Endothelial cell of umbilical vein (primary cell): Measurements from ENCODE around the gene INPP5F. TPM values are rescaled to one million over a fixed set of nuclear protein-coding genes. Genes with fewer than 3 reads are reported as not detected.
"Not testable (repeated sequence)": the region's sequence is repeated elsewhere in the genome, so short reads cannot be mapped to it uniquely, and the experiment has no call there.

Experiments used
- BruUV-seq: library from RNA; stranded (reverse); fragments of 400-500 nt; replicated peaks from 2 replicates; lab custom pipeline; 2021; lab: Mats Ljungman, UMichigan
- CTCF ChIA-PET: fragments of 300-600, 350-600 bp; sonication (Branson Sonifier 250); formaldehyde crosslinking; loops from one replicate; lab custom pipeline; 2021; ENCODE audit warnings: antibody characterized with exemption, inconsistent platforms; lab: Charles Lee
- POLR2A ChIA-PET: fragments of 300-600, 350-600 bp; sonication (Branson Sonifier 250); formaldehyde crosslinking; loops from one replicate; lab custom pipeline; 2021; ENCODE audit warnings: antibody characterized with exemption, inconsistent platforms; lab: Charles Lee
- DNase-seq: peaks from one replicate; pipeline ENCODE4 v3.0.0-alpha.2; 2011; ENCODE audit warnings: low read depth, low spot score
- FAIRE-seq: peaks from 2 replicates; lab custom pipeline; 2011; peaks lifted over from hg19 to GRCh38; lab: Jason Lieb, UNC
- H2AFZ ChIP-seq: 2 replicates; pipeline ENCODE4 v1.6.0; 2012; ENCODE audit warnings: low read depth, low read length, control low read depth, inconsistent platforms
- H3K27ac ChIP-seq: 2 replicates; pipeline ENCODE4 v1.5.1; 2011; ENCODE audit warnings: low read depth, mild to moderate bottlenecking, control low read depth, low read length, moderate library complexity; ENCODE audit not compliant: insufficient read depth
- H3K27me3 ChIP-seq, 2 experiments: 2 replicates each; pipeline versions ENCODE4 v1.6.0 to v1.6.1; 2011; ENCODE audit warnings: low read length in 2 of 2, mixed read lengths in 1 of 2; ENCODE audit not compliant: control insufficient read depth in 2 of 2, insufficient read depth in 2 of 2
- H3K36me3 ChIP-seq, 2 experiments: 2 replicates in 1 of 2; 3 replicates in 1 of 2; pipeline ENCODE4 v1.5.1; 2011; ENCODE audit warnings: low read length in 2 of 2, mild to moderate bottlenecking in 1 of 2, moderate library complexity in 1 of 2; ENCODE audit not compliant: control insufficient read depth in 2 of 2, insufficient read depth in 2 of 2; ENCODE audit errors: extremely low read depth in 1 of 2
- H3K4me1 ChIP-seq: 3 replicates; pipeline ENCODE4 v1.5.1; 2011; ENCODE audit warnings: mild to moderate bottlenecking, low read length; ENCODE audit not compliant: control insufficient read depth, insufficient read depth; ENCODE audit errors: extremely low read depth
- H3K4me2 ChIP-seq: 2 replicates; pipeline ENCODE4 v1.6.1; 2011; ENCODE audit warnings: low read length, control low read depth, mixed read lengths; ENCODE audit not compliant: insufficient read depth
- H3K4me3 ChIP-seq, 3 experiments: fragments of 200-600 bp in 1 of 3; sonication (generic), shearing (Covaris generic) in 1 of 3; replicated peaks in 1 of 3; 2 replicates each; pipeline ENCODE4 v1.5.1; 2011 to 2016; ENCODE audit warnings: control low read depth in 3 of 3, low read length in 3 of 3, mild to moderate bottlenecking in 2 of 3, inconsistent platforms in 1 of 3, low read depth in 1 of 3, moderate library complexity in 1 of 3; ENCODE audit not compliant: insufficient read depth in 1 of 3
- H3K79me2 ChIP-seq: 2 replicates; pipeline ENCODE4 v1.6.0; 2012; ENCODE audit warnings: low read length, inconsistent platforms; ENCODE audit not compliant: control insufficient read depth, insufficient read depth
- H3K9ac ChIP-seq: replicated peaks from 2 replicates; pipeline ENCODE3; 2011; ENCODE audit warnings: low read length, control low read depth; ENCODE audit not compliant: insufficient read depth; ENCODE audit errors: extremely low read depth
- H3K9me1 ChIP-seq: replicated peaks from 3 replicates; pipeline ENCODE4 v1.6.0; 2011; ENCODE audit warnings: mild to moderate bottlenecking, low read length; ENCODE audit not compliant: control insufficient read depth, insufficient read depth; ENCODE audit errors: extremely low read depth
- H3K9me3 ChIP-seq: replicated peaks from 2 replicates; pipeline ENCODE4 v1.5.1; 2012; ENCODE audit warnings: low read length, inconsistent platforms; ENCODE audit not compliant: control insufficient read depth, insufficient read depth
- H4K20me1 ChIP-seq: replicated peaks from 2 replicates; pipeline ENCODE3; 2011; ENCODE audit warnings: mild to moderate bottlenecking, low read length; ENCODE audit not compliant: control insufficient read depth, insufficient read depth; ENCODE audit errors: extremely low read depth
- EZH2 ChIP-seq: IDR thresholded peaks from 2 replicates; pipeline ENCODE4 v1.6.1; 2012; ENCODE audit warnings: borderline replicate concordance, low read depth, mild to moderate bottlenecking, moderate library complexity, low read length, inconsistent platforms; ENCODE audit not compliant: severe bottlenecking
- FOS ChIP-seq: IDR thresholded peaks from 2 replicates; pipeline ENCODE4 v1.6.1; 2011; ENCODE audit warnings: mild to moderate bottlenecking, low read length, moderate library complexity, borderline replicate concordance; ENCODE audit not compliant: insufficient read depth
- GATA2 ChIP-seq: IDR thresholded peaks from 2 replicates; pipeline ENCODE4 v1.7.0; 2011; ENCODE audit warnings: low read depth, mild to moderate bottlenecking, moderate library complexity, mixed read lengths, low read length; ENCODE audit not compliant: insufficient read length, insufficient read depth
- JUN ChIP-seq: IDR thresholded peaks from 2 replicates; pipeline ENCODE4 v1.6.1; 2011; ENCODE audit warnings: borderline replicate concordance, low read depth; ENCODE audit not compliant: insufficient read length, insufficient read depth
- MYC ChIP-seq: IDR thresholded peaks from one replicate; pipeline ENCODE4 v1.6.1; 2011; ENCODE audit warnings: mild to moderate bottlenecking, low read depth, low read length
- POLR2A ChIP-seq: IDR thresholded peaks from 2 replicates; pipeline ENCODE4 v1.6.1; 2012; ENCODE audit warnings: low read depth, mild to moderate bottlenecking, control low read depth, low read length
- POLR2AphosphoS5 ChIP-seq: IDR thresholded peaks from 2 replicates; pipeline ENCODE4 v1.6.1; 2012; ENCODE audit warnings: low read depth, mild to moderate bottlenecking, control low read depth, low read length, moderate library complexity; ENCODE audit not compliant: insufficient read depth
- dilution Hi-C: fragments of 300-500 bp; cut with MboI; formaldehyde crosslinking; loops from one replicate; pipeline ENCODE4 v1.15.0; 2019; ENCODE audit warnings: low sequenced_read_pairs; ENCODE audit not compliant: extremely low pct_ligation_motif_present
- intact Hi-C: fragments of 100-400 bp; cut with micrococcal nuclease; formaldehyde crosslinking; loops from one replicate; pipeline ENCODE4 v1.10.0; 2022
- polyA plus RNA-seq, 4 experiments: library from polyadenylated mRNA; depleted of rRNA in 3 of 4; stranded (reverse) in 3 of 4; unstranded in 1 of 4; fragments of >200 nt; gene quantifications; 2 replicates each; pipeline versions ENCODE4 v1.2.1 to v1.2.3, GENCODE V29; 2011 to 2012; ENCODE audit warnings: missing spikeins in 1 of 4
- total RNA-seq: library from RNA; stranded (reverse); gene quantifications from 2 replicates; pipeline ENCODE4 v1.2.3, GENCODE V29; 2021
- TF ChIP-seq, protein P1 (sequence below), 2 donors: IDR thresholded peaks; 1 replicate in 1 of 2; 2 replicates in 1 of 2; pipeline ENCODE4 v1.5.1; 2011; ENCODE audit warnings: low read length in 2 of 2, mild to moderate bottlenecking in 2 of 2, moderate library complexity in 2 of 2, control low read depth in 1 of 2, inconsistent platforms in 1 of 2, low read depth in 1 of 2; ENCODE audit not compliant: insufficient read depth in 1 of 2; ENCODE audit errors: extremely low read depth in 1 of 2
- TF ChIP-seq, protein P2 (sequence below): IDR thresholded peaks from 2 replicates; pipeline ENCODE4 v1.6.1; 2011; ENCODE audit not compliant: insufficient read depth, insufficient read length

Gene INPP5F
- total and polyA plus RNA-seq, 2 donors (not counting 3 experiments of a cell fraction or from before 2014, with no cell fraction given), result 6.1 to 20.3 TPM

DNA sequence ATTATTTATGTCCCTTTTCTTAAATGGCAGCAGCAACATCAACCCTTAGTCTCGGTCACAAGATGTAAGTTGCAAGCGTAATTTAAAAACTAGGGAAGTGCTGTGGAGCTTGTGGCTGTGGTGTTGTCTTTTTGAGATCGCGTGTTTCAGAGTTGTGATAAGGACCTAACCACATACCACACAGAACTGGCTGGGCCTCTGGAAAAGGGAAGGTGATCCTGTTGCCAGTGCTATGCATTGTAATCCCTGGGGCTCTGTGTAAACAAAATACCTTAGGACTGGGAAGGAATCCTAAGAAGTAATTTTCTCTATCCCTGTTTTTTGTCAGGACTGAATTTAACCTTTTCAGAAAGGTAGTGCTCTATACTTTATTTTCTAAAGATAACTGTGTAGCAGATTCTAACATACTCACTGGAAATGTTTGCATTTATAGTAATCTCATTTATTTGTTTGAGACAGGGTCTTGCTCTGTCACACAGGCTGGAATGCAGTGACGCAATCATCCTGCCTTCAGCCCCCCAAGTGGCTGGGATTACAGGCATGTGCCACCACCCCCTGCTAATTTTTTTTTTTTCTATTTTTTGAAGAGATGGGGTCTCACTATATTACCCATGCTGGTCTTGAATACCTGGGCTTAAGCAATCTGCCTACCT, 60.4 kb downstream of the INPP5F start:
- no TSS peak for BruUV-seq
- H3K4me2 ChIP-seq, result no peak overlapping the region

DNA sequence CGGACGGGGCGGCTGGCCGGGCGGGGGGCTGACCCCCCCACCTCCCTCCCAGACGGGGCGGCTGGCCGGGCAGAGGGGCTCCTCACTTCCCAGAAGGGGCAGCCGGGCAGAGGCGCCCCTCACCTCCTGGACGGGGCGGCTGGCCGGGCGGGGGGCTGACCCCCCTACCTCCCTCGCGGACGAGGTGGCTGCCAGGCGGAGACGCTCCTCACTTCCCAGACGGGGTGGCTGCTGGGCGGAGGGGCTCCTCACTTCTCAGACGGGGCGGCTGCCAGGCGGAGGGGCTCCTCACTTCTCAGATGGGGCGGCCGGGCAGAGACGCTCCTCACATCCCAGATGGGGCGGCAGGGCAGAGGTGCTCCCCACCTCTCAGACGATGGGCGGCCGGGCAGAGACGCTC, 69.3 kb downstream of the INPP5F start:
- BruUV-seq, POLR2A ChIA-PET, FAIRE-seq, H4K20me1 ChIP-seq, H3K9me1 ChIP-seq, CTCF ChIA-PET, H3K4me2 ChIP-seq, H2AFZ ChIP-seq, H3K4me1 ChIP-seq, intact Hi-C loops, H3K79me2 ChIP-seq, H3K36me3 ChIP-seq, dilution Hi-C loops, H3K27ac ChIP-seq, H3K9me3 ChIP-seq, H3K4me3 ChIP-seq, H3K9ac ChIP-seq, DNase-seq, H3K27me3 ChIP-seq: not testable (repeated sequence)

More for the DNA sequence above, 60.4 kb downstream of the INPP5F start:
- no peaks in the 10 kb centered on the region for H4K20me1 ChIP-seq
- no peak overlapping the region for H2AFZ ChIP-seq
- DNase-seq (no peak), FAIRE-seq (peak; percentile 62)
- H3K36me3 ChIP-seq, result no peaks in the 10 kb centered on the region
- H3K27me3 ChIP-seq, result no peaks in the 10 kb centered on the region
- POLR2A ChIA-PET, result no interaction called here
- TF ChIP-seq GATA2 (no peak), FOS (no peak), EZH2 (no peak), POLR2AphosphoS5 (no peak), POLR2A (no peak), JUN (no peak), MYC (no peak)
- TF ChIP-seq, protein P1, sequence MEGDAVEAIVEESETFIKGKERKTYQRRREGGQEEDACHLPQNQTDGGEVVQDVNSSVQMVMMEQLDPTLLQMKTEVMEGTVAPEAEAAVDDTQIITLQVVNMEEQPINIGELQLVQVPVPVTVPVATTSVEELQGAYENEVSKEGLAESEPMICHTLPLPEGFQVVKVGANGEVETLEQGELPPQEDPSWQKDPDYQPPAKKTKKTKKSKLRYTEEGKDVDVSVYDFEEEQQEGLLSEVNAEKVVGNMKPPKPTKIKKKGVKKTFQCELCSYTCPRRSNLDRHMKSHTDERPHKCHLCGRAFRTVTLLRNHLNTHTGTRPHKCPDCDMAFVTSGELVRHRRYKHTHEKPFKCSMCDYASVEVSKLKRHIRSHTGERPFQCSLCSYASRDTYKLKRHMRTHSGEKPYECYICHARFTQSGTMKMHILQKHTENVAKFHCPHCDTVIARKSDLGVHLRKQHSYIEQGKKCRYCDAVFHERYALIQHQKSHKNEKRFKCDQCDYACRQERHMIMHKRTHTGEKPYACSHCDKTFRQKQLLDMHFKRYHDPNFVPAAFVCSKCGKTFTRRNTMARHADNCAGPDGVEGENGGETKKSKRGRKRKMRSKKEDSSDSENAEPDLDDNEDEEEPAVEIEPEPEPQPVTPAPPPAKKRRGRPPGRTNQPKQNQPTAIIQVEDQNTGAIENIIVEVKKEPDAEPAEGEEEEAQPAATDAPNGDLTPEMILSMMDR (IDR thresholded peaks at IDR 0.05; ENCODE audit: extremely low read depth in 1 of 2, insufficient read depth in 1 of 2, low read depth in 1 of 2, low read length in 2 of 2), result no peak
- TF ChIP-seq, protein P2, sequence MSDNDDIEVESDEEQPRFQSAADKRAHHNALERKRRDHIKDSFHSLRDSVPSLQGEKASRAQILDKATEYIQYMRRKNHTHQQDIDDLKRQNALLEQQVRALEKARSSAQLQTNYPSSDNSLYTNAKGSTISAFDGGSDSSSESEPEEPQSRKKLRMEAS, result no peak
- no peaks in the 10 kb centered on the region for H3K9me1 ChIP-seq
- peaks cover 2% of the 10 kb centered on the region for H3K79me2 ChIP-seq
- no peaks in the 10 kb centered on the region for H3K9me3 ChIP-seq
- intact Hi-C loops (no loop called here), dilution Hi-C loops (no loop called here)
- CTCF ChIA-PET, result interaction anchor here (2.2 kb wide), 1 partner anchor 35 kb away, joined by 10 read pairs; no protein-coding TSS in a partner anchor
- no peak overlapping the region for H3K9ac ChIP-seq
- no peak overlapping the region for H3K4me3 ChIP-seq
- H3K27ac ChIP-seq, result no peak overlapping the region
- H3K4me1 ChIP-seq, result peaks cover 24% of the 10 kb centered on the region
